ENCODE measurements around the gene TRIP12.

- no peak for TF ChIP-seq CTCF (IDR thresholded peaks at IDR 0.05; ENCODE audit: insufficient read depth, low read length, poor library complexity, severe bottlenecking)
- TF ChIP-seq EZH2phosphoT487 (conservative IDR thresholded peaks at IDR 0.05; ENCODE audit: low read length), result no peak
Measured at GRCh38 chr2:229875549-229875948, 46.3 kb downstream of the TRIP12 start.
